Kidney epithelial cell (primary cell): ENCODE results near the gene PDE8A. TPM values are rescaled to one million over a fixed set of nuclear protein-coding genes. Genes with fewer than 3 reads are reported as not detected.

Source experiments
- DNase-seq: peaks from one replicate; pipeline ENCODE4 v3.0.0-alpha.2; 2010; ENCODE audit warnings: low read depth
- H3K27me3 ChIP-seq: 2 replicates; pipeline ENCODE4 v1.6.0; 2011; ENCODE audit warnings: low read length; ENCODE audit not compliant: control insufficient read depth, insufficient read depth
- H3K36me3 ChIP-seq: 2 replicates; pipeline ENCODE4 v1.5.1; 2011; ENCODE audit warnings: low read length; ENCODE audit not compliant: control insufficient read depth, insufficient read depth
- H3K4me3 ChIP-seq: 2 replicates; pipeline ENCODE4 v1.5.1; 2011; ENCODE audit warnings: low read depth, mild to moderate bottlenecking, control low read depth, low read length
- CTCF ChIP-seq: IDR thresholded peaks from 2 replicates; pipeline ENCODE4 v1.5.1; 2011; ENCODE audit warnings: mild to moderate bottlenecking, moderate library complexity, low read length, control low read depth, inconsistent platforms; ENCODE audit not compliant: insufficient read depth, poor library complexity, severe bottlenecking
- total RNA-seq: library from RNA; depleted of rRNA; stranded (reverse); fragments of >200 nt; gene quantifications from 2 replicates; pipeline ENCODE4 v1.2.3, GENCODE V29; 2015

Gene PDE8A
- total RNA-seq, 1 donor from 2014 or later, result 31.5 TPM

- Histone ChIP-seq H3K27me3 (no peaks in the 10 kb centered on the region), H3K4me3 (no peak overlapping the region), H3K36me3 (no peaks in the 10 kb centered on the region)
- TF ChIP-seq CTCF, result peak; percentile 19
- DNase-seq, result no peak
Measured at GRCh38 chr15:85005319-85005718, 23.7 kb downstream of the PDE8A start.

- no peak overlapping the region for H3K4me3 ChIP-seq
- no peak for DNase-seq
Measured at GRCh38 chr15:85005746-85006145, 24.1 kb downstream of the PDE8A start.

GRCh38 chr15:85006201-85006600 lies 24.5 kb downstream of the PDE8A start:
- TF ChIP-seq CTCF, result no peak
- Histone ChIP-seq H3K4me3 (no peak overlapping the region), H3K27me3 (no peaks in the 10 kb centered on the region), H3K36me3 (no peaks in the 10 kb centered on the region)
- no peak for DNase-seq

More at GRCh38 chr15:85005746-85006145, 24.1 kb downstream of the PDE8A start:
- Histone ChIP-seq H3K36me3 (no peaks in the 10 kb centered on the region), H3K27me3 (no peaks in the 10 kb centered on the region)
- no peak for TF ChIP-seq CTCF

- no peak for DNase-seq
- TF ChIP-seq CTCF, result no peak
- Histone ChIP-seq H3K27me3 (no peaks in the 10 kb centered on the region), H3K4me3 (no peak overlapping the region), H3K36me3 (no peaks in the 10 kb centered on the region)
Measured at GRCh38 chr15:85006655-85007054, 25.0 kb downstream of the PDE8A start.

- Histone ChIP-seq H3K4me3 (no peak overlapping the region), H3K36me3 (no peaks in the 10 kb centered on the region), H3K27me3 (no peaks in the 10 kb centered on the region)
- no peak for DNase-seq
- TF ChIP-seq CTCF, result no peak
Measured at GRCh38 chr15:85007137-85007536, 25.5 kb downstream of the PDE8A start.

GRCh38 chr15:85007741-85008397 lies 26.2 kb downstream of the PDE8A start:
- H3K27me3 ChIP-seq, result no peaks in the 10 kb centered on the region
- H3K36me3 ChIP-seq, result no peaks in the 10 kb centered on the region
- no peak for DNase-seq
- H3K4me3 ChIP-seq, result no peak overlapping the region
- no peak for TF ChIP-seq CTCF
